Loucy (cell line): ENCODE results near the gene BCAS3.

Source experiments
- H2AFZ ChIP-seq: fragments of 200-600 bp; sonication (generic); 2 replicates; pipeline ENCODE4 v1.6.0; 2016; ENCODE audit warnings: antibody characterized with exemption, mild to moderate bottlenecking, low read length, moderate library complexity
- H3F3A ChIP-seq: fragments of 200-600 bp; 2 replicates; pipeline ENCODE4 v1.6.0; 2016; ENCODE audit warnings: antibody characterized with exemption, low read depth, mild to moderate bottlenecking
- H3K27me3 ChIP-seq: fragments of 200-600 bp; sonication (generic); 2 replicates; pipeline ENCODE4 v1.6.1; 2014; ENCODE audit warnings: low read length, mild to moderate bottlenecking; ENCODE audit not compliant: insufficient read depth, poor library complexity, severe bottlenecking
- H3K36me3 ChIP-seq: fragments of 200-600 bp; sonication (generic); 2 replicates; pipeline ENCODE4 v1.6.1; 2016; ENCODE audit warnings: low read length; ENCODE audit not compliant: insufficient read depth
- H3K4me1 ChIP-seq: fragments of 200-600 bp; sonication (generic); 2 replicates; pipeline ENCODE4 v1.5.1; 2014; ENCODE audit warnings: low read length, mild to moderate bottlenecking; ENCODE audit not compliant: insufficient read depth, poor library complexity, severe bottlenecking
- H3K4me2 ChIP-seq: fragments of 200-600 bp; sonication (generic); 2 replicates; pipeline ENCODE4 v1.6.0; 2014; ENCODE audit warnings: antibody characterized with exemption, low read length, low read depth, mild to moderate bottlenecking; ENCODE audit not compliant: poor library complexity, severe bottlenecking
- H3K4me3 ChIP-seq: fragments of 200-600 bp; sonication (generic); 2 replicates; pipeline ENCODE4 v1.5.1; 2014; ENCODE audit warnings: low read length, mild to moderate bottlenecking, mixed read lengths; ENCODE audit not compliant: poor library complexity, severe bottlenecking
- H3K79me2 ChIP-seq: fragments of 200-600 bp; sonication (generic); 2 replicates; pipeline ENCODE4 v1.6.1; 2014; ENCODE audit warnings: low read length; ENCODE audit not compliant: insufficient read depth
- H3K9ac ChIP-seq: fragments of 200-600 bp; sonication (generic); 2 replicates; pipeline ENCODE4 v1.6.0; 2014; ENCODE audit warnings: mild to moderate bottlenecking, low read depth, low read length, moderate library complexity; ENCODE audit not compliant: poor library complexity, severe bottlenecking
- H3K9me2 ChIP-seq: fragments of 200-600 bp; sonication (generic); replicated peaks from 2 replicates; pipeline ENCODE4 v1.6.1; 2016; ENCODE audit warnings: low read depth, low read length, mixed read lengths
- H3K9me3 ChIP-seq: fragments of 200-600 bp; sonication (generic); 2 replicates; pipeline ENCODE4 v1.6.1; 2014; ENCODE audit warnings: mild to moderate bottlenecking, antibody characterized with exemption, low read length, low read depth; ENCODE audit not compliant: insufficient read depth
- H4K20me1 ChIP-seq: fragments of 200-600 bp; sonication (generic); 2 replicates; pipeline ENCODE4 v1.6.0; 2014; ENCODE audit warnings: antibody characterized with exemption, low read length, mild to moderate bottlenecking; ENCODE audit not compliant: insufficient read depth, poor library complexity, severe bottlenecking
- EZH2phosphoT487 ChIP-seq: fragments of 200-600 bp; IDR thresholded peaks from 2 replicates; pipeline ENCODE4 v1.6.1; 2018; ENCODE audit warnings: antibody characterized with exemption, mild to moderate bottlenecking, moderate library complexity, borderline replicate concordance
- TF ChIP-seq, protein P1 (sequence below): fragments of 200-600 bp; sonication (generic); conservative IDR thresholded peaks from 2 replicates; pipeline ENCODE4 v1.5.1; 2014; ENCODE audit warnings: mild to moderate bottlenecking, antibody characterized with exemption, low read length

BCAS3 gene

GRCh38 chr17:61378658-61379456, 701.2 kb downstream of the BCAS3 start:
- Histone ChIP-seq H3F3A (no peaks in the 10 kb centered on the region), H3K36me3 (no peaks in the 10 kb centered on the region), H3K4me2 (no peak overlapping the region), H3K79me2 (no peaks in the 10 kb centered on the region), H4K20me1 (no peaks in the 10 kb centered on the region), H3K4me3 (no peak overlapping the region), H3K9me3 (no peaks in the 10 kb centered on the region), H3K9ac (no peak overlapping the region), H2AFZ (no peak overlapping the region), H3K4me1 (no peaks in the 10 kb centered on the region), H3K27me3 (no peaks in the 10 kb centered on the region), H3K9me2 (no peaks in the 10 kb centered on the region)
- TF ChIP-seq EZH2phosphoT487 = no peak
- TF ChIP-seq, protein P1, sequence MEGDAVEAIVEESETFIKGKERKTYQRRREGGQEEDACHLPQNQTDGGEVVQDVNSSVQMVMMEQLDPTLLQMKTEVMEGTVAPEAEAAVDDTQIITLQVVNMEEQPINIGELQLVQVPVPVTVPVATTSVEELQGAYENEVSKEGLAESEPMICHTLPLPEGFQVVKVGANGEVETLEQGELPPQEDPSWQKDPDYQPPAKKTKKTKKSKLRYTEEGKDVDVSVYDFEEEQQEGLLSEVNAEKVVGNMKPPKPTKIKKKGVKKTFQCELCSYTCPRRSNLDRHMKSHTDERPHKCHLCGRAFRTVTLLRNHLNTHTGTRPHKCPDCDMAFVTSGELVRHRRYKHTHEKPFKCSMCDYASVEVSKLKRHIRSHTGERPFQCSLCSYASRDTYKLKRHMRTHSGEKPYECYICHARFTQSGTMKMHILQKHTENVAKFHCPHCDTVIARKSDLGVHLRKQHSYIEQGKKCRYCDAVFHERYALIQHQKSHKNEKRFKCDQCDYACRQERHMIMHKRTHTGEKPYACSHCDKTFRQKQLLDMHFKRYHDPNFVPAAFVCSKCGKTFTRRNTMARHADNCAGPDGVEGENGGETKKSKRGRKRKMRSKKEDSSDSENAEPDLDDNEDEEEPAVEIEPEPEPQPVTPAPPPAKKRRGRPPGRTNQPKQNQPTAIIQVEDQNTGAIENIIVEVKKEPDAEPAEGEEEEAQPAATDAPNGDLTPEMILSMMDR = no peak

DNA sequence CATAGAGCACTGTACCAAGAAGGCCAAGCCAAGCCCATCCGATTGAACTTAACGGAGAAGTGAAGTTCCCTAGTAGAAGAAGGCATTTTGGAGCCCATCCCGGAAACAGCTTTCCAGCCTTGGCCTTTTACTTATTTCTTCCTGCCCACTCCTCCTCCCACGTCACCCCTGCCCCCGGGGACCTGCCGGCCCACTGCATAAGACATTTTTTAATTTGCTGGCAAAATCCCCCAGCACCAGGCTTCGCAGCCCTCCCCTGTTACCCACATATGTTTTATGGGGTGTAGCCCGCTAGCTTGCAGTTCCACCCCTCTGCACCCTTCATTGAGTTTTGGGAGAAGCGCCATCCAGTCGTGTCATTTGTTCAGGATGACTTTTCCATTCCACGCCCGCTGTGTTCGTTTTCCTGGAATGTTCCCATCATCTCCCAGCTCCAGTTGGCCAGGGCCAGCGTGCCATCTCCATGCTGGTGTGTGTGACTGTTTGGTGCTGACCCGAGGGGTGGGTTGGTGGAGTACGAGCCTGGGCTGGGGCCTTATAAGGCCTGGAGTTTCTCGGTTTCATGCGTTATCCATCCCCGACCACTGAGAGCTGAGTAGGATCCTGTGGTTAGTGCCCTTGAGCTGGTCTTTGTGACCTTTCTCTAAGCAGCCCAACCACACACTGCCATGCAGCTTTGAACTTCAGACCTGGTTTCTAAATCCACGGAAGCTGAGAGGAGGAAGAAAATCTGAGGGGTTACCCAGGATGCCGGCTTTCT, 702.0 kb downstream of the BCAS3 start:
- Histone ChIP-seq H3K9ac (no peak overlapping the region), H3K27me3 (no peaks in the 10 kb centered on the region), H4K20me1 (no peaks in the 10 kb centered on the region), H3K9me3 (no peaks in the 10 kb centered on the region), H2AFZ (no peak overlapping the region), H3K9me2 (no peaks in the 10 kb centered on the region), H3K4me1 (no peaks in the 10 kb centered on the region), H3F3A (no peaks in the 10 kb centered on the region), H3K36me3 (no peaks in the 10 kb centered on the region), H3K4me2 (no peak overlapping the region), H3K79me2 (no peaks in the 10 kb centered on the region), H3K4me3 (no peak overlapping the region)
- TF ChIP-seq, protein P1 = no peak
- TF ChIP-seq EZH2phosphoT487 = no peak

GRCh38 chr17:61380217-61380835, 702.7 kb downstream of the BCAS3 start:
- Histone ChIP-seq H3K4me2 (no peak overlapping the region), H4K20me1 (no peaks in the 10 kb centered on the region), H3K9me3 (no peaks in the 10 kb centered on the region), H3K79me2 (no peaks in the 10 kb centered on the region), H3F3A (no peaks in the 10 kb centered on the region), H3K27me3 (no peaks in the 10 kb centered on the region), H3K4me3 (no peak overlapping the region), H3K9me2 (no peaks in the 10 kb centered on the region), H3K36me3 (no peaks in the 10 kb centered on the region), H2AFZ (no peak overlapping the region), H3K9ac (no peak overlapping the region), H3K4me1 (no peaks in the 10 kb centered on the region)
- TF ChIP-seq, protein P1 = no peak
- no peak for TF ChIP-seq EZH2phosphoT487
